RCC 7860 (cell line): ENCODE results near the gene DNAAF5.
"Not testable (repeated sequence)": the region's sequence is repeated elsewhere in the genome, so short reads cannot be mapped to it uniquely, and the experiment has no call there.

Source experiments
- DNase-seq: peaks from one replicate; pipeline ENCODE4 v3.0.0-alpha.2; 2015; ENCODE audit warnings: low spot score
- FAIRE-seq: peaks from 2 replicates; lab custom pipeline; 2012; peaks lifted over from hg19 to GRCh38; lab: Jason Lieb, UNC

DNAAF5 gene

DNA sequence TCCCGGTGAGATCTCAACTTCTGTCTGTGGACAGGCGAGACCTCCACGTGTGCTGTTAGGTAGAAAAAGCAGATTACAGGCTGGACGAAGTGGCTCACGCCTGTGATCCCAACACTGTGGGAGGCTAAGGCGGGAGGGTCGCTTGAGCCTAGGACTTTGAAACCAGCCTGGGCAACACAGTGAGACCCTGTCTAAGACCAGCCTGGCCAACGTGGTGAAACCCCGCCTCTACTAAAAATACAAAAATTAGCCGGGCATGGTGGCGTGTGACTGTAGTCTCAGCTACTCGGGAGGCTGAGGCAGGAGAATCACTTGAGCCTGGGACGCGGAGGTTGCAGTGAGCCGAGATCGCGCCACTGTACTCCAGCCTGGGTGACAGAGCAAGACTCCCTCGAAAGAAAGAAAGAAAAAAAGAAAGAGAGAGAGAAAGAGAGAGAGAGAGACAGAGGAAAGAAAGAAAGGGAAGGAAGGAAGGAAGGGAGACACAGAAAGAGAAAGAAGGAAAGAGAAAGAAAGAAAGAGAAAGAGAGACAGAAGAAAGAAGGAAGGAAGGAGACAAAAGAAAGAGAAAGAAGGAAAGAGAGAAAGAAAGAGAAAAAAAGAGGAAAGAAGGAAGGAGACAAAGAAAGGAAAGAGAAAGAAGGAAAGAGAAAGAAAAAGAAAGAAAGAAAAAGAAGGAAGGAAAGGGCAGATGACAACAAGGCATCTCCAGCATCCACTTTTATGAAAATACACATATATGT is 76.2 kb downstream of the DNAAF5 start:
- no peak for DNase-seq
- FAIRE-seq: no peak

DNA sequence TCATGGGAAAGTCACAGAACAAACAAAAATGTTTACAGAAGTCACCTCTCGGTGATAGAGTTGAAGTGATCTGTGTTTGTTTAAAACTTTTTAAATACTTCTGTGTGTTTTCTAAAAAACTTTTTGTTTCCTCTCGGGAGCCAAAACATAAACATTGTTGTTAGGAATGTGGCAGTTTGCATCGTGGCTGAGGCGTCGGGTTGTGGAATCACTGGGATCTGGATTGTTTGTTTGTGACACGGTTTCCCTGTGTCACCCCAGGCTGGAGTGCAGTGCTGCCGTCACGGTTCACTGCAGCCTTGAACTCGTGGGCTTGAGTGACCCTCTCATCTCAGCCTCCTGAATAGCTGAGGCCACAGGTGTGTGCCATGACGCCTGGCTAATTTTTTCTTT is 76.7 kb downstream of the DNAAF5 start:
- no peak for FAIRE-seq
- no peak for DNase-seq

DNA sequence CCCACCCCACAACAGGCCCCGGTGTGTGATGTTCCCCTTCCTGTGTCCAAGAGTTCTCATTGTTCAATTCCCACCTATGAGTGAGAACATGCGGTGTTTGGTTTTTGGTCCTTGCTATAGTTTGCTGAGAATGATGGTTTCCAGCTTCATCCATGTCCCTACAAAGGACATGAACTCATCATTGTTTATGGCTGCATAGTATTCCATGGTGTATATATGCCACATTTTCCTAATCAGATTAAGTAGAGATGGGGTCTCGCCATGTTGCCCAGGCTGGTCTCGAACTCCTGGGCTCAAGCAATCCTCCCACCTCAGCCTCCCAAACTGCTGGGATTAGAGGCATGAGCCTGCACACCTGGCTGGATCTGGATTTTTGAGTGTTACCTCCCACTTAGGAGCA is 77.3 kb downstream of the DNAAF5 start:
- not testable (repeated sequence) for FAIRE-seq, DNase-seq

DNA sequence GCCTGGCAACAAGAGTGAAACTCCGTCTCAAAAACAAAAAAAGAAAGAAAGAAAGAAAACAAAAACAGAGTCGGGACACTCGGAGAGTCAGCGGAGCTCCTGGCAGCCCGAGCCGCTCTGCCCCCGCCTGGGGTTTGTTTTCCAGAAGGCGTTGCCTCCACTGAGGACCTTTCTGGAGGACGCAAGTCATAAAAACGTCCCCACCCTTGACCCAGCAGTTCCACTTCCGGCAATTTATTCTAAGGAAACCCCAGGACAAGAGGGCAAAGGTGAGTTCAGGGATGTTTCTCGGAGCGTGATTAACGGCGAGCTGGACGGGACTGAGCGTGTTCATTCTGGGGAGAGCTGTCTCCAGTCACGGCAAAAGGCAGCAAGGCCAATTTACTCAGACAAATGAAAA is 78.8 kb downstream of the DNAAF5 start:
- DNase-seq: no peak
- FAIRE-seq: no peak

DNA sequence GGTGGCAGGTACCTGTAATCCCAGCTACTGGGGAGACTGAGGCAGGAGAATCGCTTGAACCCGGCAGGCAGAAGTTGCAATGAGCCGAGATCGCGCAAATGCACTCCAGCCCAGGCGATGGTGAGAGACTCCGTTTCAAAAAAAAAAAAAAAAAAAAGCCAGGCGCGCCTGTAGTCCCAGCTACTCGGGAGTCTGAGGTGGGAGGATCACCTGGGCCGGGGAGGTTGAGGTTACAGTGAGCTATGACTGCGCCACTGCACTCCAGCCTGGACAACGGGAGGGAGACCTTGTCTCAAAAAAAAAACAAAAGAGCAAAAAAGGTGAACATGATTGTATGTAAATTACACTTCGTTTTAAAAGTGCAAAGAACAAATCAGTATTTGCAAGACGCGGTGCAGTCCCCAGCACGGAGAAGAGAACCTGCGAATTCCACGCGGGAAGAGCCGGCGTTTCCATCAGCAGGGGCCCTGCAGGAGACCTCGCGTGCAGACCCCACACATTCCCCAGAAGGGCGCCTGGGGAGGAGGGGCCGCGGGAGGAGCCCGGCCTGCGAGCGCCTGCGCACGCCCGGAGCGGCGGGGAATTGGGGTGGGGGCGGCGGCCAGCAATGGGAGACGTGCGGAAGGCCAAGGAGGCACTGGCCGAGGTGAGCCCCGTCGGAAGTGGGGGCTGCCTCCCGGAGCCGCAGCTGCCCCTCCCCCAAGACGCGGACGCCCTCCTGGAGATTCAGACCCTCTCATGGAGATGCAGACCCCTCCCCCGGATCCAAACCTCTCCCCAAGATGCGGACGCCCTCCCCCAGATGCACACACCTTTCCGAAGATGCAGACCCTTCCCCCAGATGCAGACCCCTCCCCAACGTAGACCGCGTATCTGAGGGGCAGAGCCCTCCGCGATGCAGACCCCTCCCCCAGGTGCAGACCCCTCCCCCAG is 89.1 kb downstream of the DNAAF5 start:
- no peak for FAIRE-seq
- DNase-seq: no peak

DNA sequence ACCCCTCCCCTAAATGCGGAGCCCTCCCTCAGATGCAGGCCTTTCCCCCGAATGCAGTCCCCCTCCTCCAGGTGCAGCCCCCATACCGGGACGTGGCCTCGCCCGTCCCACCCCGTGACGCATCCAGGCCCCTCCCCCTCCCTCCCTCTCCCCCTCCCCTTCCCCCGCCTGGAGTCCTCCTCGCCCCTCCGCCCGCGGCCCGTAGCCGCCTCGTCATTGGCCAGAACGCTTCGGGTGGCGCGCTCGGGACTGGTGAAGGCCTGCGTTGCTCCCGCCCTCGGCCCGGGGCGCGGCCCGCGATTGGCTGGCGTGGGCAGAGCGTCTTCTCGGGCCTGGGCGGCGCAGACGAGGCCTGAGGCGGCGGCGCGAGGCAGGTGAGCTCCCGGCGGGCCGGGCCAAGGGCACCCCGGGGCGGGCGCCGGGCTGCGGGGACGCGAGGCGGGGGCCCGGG is 89.8 kb downstream of the DNAAF5 start:
- FAIRE-seq (no peak), DNase-seq (peak; percentile 89)

DNA sequence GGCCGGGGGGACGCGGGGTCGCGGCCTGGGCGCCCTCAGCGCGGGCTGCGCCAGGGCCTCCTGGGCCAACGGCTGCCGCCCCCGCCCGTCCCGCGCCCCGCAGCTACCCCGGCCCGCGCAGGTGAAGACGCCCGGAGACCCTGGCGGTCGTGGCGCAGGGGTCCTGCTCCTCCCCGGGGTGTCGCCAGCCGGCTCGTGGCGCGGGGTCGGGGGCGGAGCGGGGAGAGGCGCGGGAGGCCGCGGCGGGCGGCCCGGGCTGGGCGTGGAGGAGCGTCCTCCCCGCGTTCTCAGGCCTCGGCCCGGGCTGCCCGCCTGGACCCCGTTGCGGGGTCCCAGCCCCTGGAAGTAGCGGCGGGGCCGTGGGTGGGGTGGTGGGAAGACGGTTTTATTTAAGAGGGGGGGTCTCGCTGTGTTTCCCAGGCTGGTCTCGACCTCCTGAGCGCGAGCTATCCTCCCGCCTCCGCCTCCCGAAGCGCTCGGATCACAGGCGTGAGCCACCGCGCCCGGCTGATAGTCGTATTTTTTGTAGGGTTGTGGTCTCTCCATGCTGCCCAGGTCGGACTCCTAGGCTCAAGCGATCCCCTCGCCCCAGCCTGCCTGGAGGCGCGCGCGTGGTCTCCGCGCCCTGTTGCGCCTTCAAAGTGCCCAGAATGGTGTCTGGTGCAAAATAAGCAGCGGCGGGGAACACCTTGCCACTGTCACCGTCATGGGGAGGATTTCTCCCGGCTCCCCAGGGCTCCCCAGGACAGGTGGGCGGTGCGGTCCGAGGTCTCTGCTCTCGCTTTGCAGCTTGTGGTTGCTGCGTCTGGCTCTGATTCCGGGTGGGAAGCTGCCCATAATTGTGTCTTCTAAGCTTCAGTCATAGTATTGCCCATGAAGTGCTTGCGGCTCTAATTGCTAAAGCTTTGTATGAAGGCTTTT is 90.5 kb downstream of the DNAAF5 start:
- FAIRE-seq (no peak), DNase-seq (no peak)

DNA sequence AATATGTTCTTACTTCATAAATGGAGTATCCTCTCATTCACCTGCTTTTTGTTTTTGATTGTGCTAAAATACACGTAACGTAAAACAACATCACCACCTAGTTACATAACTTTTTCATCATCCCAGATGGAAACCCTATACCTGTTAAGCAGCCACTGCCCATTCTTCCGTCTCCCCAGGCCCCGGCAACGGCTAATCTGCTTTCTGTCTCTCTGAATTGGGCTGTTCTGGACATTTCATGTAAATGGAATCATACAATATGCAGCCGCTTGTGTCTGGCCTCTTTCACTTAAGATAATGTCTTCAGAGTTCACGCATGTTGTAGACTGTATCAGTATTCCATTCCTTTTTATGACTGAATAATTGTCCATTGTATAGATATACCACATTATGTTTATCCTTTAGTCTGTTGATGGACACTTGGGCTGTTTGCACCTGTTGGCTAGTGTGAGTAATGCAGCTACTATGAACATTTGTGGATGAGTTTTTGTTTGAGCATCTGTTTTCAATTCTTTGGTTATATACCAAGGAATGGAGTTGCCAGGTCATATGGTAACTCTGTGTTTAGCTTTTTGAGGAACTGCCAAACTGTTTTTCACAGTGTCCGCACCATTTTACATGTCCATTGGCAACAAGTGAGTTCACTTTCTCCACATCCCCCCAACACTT is 91.7 kb downstream of the DNAAF5 start:
- peak; percentile 20 for DNase-seq
- FAIRE-seq: no peak

DNA sequence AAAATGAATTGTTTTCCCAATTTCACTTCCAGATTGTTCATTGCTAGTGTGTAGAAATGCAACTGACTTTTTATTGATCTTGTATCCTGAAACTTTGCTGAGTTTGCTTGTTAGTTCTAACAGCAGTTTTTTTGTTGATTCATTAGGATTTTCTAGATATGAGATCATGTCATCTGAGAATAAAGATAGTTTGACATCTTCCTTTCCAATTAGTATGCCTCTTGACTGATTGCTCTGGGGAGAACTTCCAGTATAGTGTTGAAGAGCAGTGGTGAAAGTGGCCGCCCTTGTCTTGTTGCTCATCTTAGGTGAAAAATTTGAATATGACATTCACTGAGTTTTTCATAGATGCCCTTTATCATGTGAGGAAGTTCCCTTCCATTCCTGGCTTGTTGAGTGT is 93.8 kb downstream of the DNAAF5 start:
- DNase-seq (no peak), FAIRE-seq (no peak)

DNA sequence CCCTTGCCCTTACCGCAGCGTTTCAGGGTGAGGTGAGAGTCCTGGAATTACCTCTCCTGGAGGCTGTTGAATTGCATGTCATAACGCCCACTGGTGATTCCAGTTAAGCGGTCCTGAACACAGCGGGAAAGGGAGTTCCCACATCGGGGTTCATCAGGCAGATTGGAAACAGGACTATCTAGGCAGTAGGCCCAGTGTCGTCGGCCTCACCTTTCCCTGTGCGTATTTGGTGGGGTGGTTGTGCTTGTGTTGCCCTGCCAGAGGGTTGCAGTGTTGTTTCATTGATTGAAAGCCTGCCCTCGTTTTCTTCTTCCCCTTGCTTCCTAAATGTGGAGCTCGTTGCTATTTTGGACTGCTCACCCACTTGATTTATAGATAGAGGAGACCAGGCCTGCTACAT is 95.2 kb downstream of the DNAAF5 start:
- no peak for DNase-seq
- no peak for FAIRE-seq

DNA sequence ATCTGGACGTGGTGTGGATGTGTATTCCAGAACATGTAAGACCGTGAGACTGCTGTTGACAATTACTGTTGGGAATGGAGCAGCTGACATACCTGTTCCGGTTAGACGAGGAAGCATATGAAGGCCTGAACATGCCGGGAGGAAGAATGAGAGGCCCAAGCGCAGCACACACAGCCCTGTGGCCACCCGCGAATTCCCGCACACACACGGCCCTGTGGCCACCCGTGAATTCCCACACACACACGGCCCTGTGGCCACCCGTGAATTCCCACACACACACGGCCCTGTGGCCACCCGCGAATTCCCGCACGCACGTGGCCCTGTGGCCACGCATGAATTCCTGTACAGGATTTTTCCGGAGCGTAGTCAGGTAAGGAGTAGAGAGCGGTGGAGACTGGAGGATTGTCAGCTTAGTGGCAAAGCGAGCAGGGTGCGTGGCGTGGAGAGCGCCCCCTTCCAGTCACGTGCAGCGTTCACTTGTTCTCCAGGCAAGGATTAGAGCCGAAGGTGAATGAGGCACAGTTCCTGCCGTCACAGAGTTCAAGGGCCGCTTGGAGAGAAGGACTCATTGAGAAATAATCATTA is 96.3 kb downstream of the DNAAF5 start:
- no peak for DNase-seq
- no peak for FAIRE-seq

DNA sequence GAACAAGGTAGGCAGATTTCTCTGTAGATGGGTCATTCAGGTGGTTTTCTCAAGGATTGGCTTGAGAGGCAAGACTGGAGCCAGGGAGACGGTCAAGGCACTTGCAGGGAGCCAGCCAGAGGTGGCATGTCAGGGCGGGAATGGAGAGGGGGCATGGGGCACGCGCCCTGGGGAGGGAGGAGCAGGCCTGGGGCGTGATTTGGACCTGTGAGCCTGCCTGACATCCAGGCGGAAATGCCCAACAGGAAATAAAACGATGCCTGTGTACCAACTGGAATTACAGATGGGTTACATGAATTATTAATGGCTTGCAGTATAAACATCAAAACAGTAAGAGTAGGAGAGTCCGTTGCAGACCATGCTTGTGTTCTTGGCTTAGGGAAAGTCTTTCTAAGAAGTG is 97.2 kb downstream of the DNAAF5 start:
- DNase-seq: no peak
- FAIRE-seq: no peak

DNA sequence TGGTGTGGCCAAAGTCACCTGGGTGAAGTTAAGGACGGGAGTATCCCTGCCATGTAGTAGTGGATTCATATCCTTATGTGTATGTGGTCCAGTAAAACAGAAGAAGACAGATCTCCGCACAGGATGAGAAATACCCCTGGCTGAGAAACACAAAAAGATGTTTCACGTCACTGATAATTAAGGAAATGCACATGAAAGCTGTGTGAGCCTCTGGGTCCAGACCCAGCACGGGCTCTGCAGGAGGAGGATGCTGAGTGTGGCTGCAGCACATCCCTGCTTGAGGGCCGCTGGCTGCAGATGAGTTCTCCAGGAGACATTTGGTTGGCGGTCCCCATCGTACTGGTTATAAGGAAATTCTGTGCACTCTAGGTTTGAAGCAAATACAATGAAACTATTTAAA is 97.6 kb downstream of the DNAAF5 start:
- DNase-seq (no peak), FAIRE-seq (no peak)

DNA sequence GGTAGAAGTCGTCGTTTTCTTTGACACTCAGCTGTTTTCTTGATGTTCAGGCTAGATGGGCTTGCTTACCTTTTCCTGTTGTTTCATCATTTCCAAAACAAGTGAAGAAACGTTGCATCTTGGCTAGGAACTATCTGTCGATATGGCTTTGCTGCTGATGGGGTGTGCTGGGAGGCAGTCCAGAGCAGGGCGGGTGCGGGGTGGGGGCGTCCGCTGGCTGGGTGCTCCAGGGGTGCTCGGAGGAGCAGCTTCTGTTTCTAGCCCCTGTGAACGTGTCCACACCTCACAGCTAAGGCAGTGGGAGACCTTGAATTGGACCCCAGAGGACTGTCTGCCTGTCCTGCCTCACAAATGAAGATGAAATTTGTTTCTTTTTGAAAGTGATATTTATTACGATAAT is 98.2 kb downstream of the DNAAF5 start:
- DNase-seq: no peak
- no peak for FAIRE-seq

DNA sequence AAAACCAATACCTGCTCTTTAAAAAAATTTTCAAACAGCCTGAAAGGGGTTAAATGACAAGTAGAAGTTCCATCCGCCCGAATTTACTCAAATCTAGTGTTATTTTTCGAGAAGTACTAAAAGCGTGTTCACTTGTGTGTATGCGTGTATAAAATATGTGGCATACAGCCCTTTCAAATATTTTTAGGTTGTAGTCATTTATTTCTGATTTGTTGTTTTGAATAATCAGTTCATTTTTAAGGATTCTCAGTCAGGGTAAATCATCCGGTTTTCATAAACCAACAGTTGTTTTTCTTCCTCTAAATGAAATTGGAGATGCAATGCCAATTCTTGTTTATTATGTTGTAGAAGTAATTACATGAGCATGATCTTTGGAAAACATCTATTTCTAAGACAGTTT is 98.9 kb downstream of the DNAAF5 start:
- no peak for FAIRE-seq
- no peak for DNase-seq

DNA sequence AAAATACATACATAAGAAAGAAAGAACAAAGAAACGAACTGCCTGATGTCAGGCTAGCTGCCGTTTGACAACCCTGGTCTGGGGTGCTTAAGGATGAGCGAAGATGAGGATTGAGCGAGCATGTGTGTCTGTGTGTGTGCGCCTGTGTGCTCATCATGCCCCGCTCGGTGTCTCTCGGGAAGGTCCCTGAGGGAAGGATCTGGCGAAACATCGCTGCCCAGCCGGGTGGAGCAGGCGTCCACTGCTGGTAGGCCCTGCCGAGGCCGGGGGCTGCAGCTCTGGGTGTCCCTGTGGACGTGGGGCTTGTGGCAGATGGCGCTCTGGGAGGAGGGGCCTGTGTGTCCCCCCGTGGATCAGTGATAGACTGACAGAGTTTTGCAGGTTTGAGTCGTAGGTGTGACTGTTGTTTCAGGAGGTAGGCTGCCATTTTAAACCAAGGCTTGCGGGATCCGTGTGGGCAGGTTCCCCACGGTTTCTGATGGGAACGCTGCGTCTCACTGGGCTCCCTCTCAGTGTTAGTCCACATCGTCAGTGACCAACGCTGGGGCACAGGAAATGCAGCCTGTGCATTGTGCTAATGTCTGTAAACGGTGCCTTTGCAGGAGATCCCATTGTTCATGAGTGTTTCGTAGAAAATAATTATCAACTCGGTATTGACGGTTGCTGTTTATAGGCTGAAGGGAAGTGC is 99.9 kb downstream of the DNAAF5 start:
- DNase-seq: no peak
- no peak for FAIRE-seq

DNA sequence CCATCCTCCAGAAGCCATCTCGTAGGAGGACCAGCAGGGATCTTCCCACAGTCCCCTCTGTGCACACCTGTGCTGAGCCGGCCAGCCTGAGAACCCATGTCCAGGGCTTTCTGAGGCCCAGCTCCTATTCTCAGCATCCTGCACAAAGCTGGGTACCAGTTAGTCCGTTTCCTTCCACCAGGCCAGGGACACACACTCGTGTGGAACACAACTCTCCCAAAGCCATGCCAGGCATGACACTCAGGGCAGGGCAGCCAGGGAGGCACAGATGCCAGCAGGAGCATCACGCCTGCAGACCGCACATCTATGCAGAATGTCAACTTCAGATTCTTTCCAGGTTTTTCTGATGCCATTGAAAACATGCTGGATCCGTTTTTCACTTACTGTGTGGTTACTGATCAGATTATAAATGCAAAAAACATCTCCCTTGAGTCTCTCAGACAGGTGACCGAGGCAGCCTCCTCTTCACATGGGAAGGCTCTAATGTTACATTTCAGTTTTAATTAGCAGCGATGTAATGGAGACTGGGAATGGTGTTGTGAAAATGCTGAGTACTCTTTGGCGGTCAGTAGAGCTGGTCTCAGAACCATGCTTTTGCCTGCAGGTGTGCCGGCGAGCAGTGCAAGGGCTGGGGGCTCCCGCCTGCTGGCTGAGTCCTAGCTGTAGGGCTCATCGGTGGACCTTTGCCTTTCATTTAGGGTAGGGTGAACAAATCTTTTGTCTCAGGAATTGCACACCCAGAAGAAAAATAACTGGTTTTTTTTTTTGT is 102.5 kb downstream of the DNAAF5 start:
- no peak for FAIRE-seq

DNA sequence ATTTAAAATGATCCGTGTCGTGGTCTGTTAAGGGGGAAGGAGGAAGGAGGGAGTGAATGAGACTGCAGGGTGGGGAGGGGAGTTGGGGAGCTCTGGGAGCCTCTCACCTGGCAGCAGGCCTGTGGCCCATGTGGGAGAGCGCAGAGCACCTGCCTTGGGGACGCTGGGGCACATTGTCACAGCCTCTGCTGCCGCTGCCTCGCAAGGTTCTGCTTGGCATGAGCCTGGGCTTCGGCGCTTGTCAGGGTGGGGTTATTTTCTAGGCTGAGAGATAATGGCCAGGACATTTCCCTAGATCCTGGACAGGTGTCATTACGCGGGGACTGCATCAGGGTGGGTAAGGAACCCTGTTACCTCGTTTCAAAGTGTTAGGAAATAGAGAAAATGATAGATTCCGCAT is 103.6 kb downstream of the DNAAF5 start:
- DNase-seq (no peak), FAIRE-seq (no peak)

More for the DNA sequence above, 102.5 kb downstream of the DNAAF5 start:
- DNase-seq: no peak
